ENCODE results near the gene STS. TPM values are rescaled to one million over a fixed set of nuclear protein-coding genes. Genes with fewer than 3 reads are reported as not detected.

Gene STS
- total and polyA plus RNA-seq, 10 of the 15 experiments (the other 5 are each of a cell fraction or from before 2014, with no cell fraction given), result 1.6 to 19.4 (median 4.7) TPM

GRCh38 chrX:7127056-7127455 lies 20.5 kb upstream of the STS start (continued):
- TF ChIP-seq HDAC6 (IDR thresholded peaks at IDR 0.05; ENCODE audit: unreplicated experiment) (no peak), POLR2AphosphoS5 (IDR thresholded peaks at IDR 0.05; ENCODE audit: low read length) (no peak), NRF1 (conservative IDR thresholded peaks at IDR 0.05; ENCODE audit: low read depth, low read length) (no peak), ZBTB40 (IDR thresholded peaks at IDR 0.05; ENCODE audit: borderline replicate concordance) (no peak), CBFB (IDR thresholded peaks at IDR 0.05; ENCODE audit: low read depth) (no peak), ZNF274 (IDR thresholded peaks at IDR 0.05; ENCODE audit: insufficient read depth, insufficient read length) (no peak)

GRCh38 chrX:7131621-7132020 lies 15.9 kb upstream of the STS start:
- RAD21 ChIA-PET (ENCODE audit: unreplicated experiment), result interaction anchor here (5.2 kb wide), 1 partner anchor 16 kb away, joined by 31 read pairs; the partner anchor contains the start of genes PUDP and STS
- intact Hi-C loops (cut with micrococcal nuclease; ENCODE audit: unreplicated experiment) (loop anchor here (1.0 to 2.0 kb wide), 2 partner anchors 17 to 455 kb away; no protein-coding TSS in a partner anchor), in situ Hi-C loops (cut with MboI) (loop anchor here (5.0 kb wide), 1 partner anchor 796 kb away; the partner anchor contains the start of gene PNPLA4)
- Histone ChIP-seq H3K4me1 (ENCODE audit: control insufficient read depth, insufficient read depth, low read length) (peaks cover 12% of the 10 kb centered on the region), H3K9me3 (replicated peaks; ENCODE audit: control insufficient read depth, insufficient read depth, low read length) (no peaks in the 10 kb centered on the region; the same call in 2 of the 3 replicates), H3K27me3 (replicated peaks in 1 of 2; ENCODE audit: control insufficient read depth in 2 of 2, insufficient read depth in 2 of 2, low read length in 1 of 2) (no peaks in the 10 kb centered on the region), H3K27ac (ENCODE audit: control insufficient read depth, insufficient read depth) (no peak overlapping the region), H4K20me1 (ENCODE audit: control insufficient read depth, insufficient read depth) (no peaks in the 10 kb centered on the region), H3K79me2 (ENCODE audit: control insufficient read depth, insufficient read depth, low read length) (peaks cover 15% of the 10 kb centered on the region), H3K4me2 (ENCODE audit: control insufficient read depth, insufficient read depth) (no peak overlapping the region), H3K36me3 (ENCODE audit: control insufficient read depth in 2 of 2, insufficient read depth in 2 of 2, low read length in 1 of 2) (no peaks in the 10 kb centered on the region; a peak in 2 of 4 replicates), H3K9ac (ENCODE audit: control insufficient read depth, insufficient read depth, low read length) (no peak overlapping the region), H3K4me3 (no peak overlapping the region), H2AFZ (ENCODE audit: control insufficient read depth, low read depth, low read length) (no peak overlapping the region)
- no peak for ATAC-seq
- WGBS (ENCODE audit: insufficient coverage, insufficient replicate concordance, low lambda C conversion rate, missing lambda C conversion rate), result 96% methylated on average over 13 of the region's 13 CpGs
- FAIRE-seq, result no peak
- DNase-seq (ENCODE audit: low read depth, low spot score), result no peak
- SMC1A ChIA-PET (ENCODE audit: uncharacterized antibody, unreplicated experiment), result interaction anchor here (0.7 to 2.9 kb wide), 3 partner anchors 10 to 16 kb away, joined by 3 to 13 read pairs (median 6); no protein-coding TSS in a partner anchor
- POLR2A ChIA-PET, result interaction anchor here (1.0 kb wide), 1 partner anchor 10 kb away, joined by 3 read pairs; no protein-coding TSS in a partner anchor
- CTCF ChIA-PET, result interaction anchor here (0.9 to 3.7 kb wide), 7 partner anchors 8 to 793 kb away, joined by 3 to 24 read pairs (median 9); partner anchors contain the start of genes PUDP and STS
- BruUV-seq (replicated peaks), result no TSS peak
- TF ChIP-seq HSF1 (IDR thresholded peaks at IDR 0.05; ENCODE audit: low read depth, low read length), result no peak
- no peak for TF ChIP-seq TCF3 (IDR thresholded peaks at IDR 0.05; ENCODE audit: borderline replicate concordance, insufficient read depth, low read depth, low read length)
- no peak for TF ChIP-seq BMI1 (IDR thresholded peaks at IDR 0.05; ENCODE audit: borderline replicate concordance)
- no peak for TF ChIP-seq SPI1 (IDR thresholded peaks at IDR 0.05; ENCODE audit: borderline replicate concordance, insufficient read depth, low read depth, low read length)
- TF ChIP-seq NFXL1 (IDR thresholded peaks at IDR 0.05; ENCODE audit: borderline replicate concordance), result no peak
- no peak for TF ChIP-seq E2F8 (IDR thresholded peaks at IDR 0.05; ENCODE audit: low read depth, partially characterized antibody)
- no peak for TF ChIP-seq PAX5 (IDR thresholded peaks at IDR 0.05; ENCODE audit: borderline replicate concordance, low read depth, low read length)
- no peak for TF ChIP-seq LARP7 (IDR thresholded peaks at IDR 0.05)

All from GM12878 (cell line).